Skeletal muscle tissue (tissue), 4 donors: ENCODE data around the gene IFT20. TPM values are rescaled to one million over a fixed set of nuclear protein-coding genes. Genes with fewer than 3 reads are reported as not detected.

ENCODE experiments used
- H3K27ac ChIP-seq: one replicate; pipeline ENCODE4 v1.7.0; 2013; ENCODE audit warnings: mild to moderate bottlenecking, low read depth, low read length, inconsistent platforms
- H3K27me3 ChIP-seq, 3 donors: one replicate each; pipeline ENCODE4 v1.7.0; 2013; ENCODE audit warnings: low read length in 3 of 3; ENCODE audit not compliant: control insufficient read depth in 3 of 3, insufficient read depth in 3 of 3
- H3K36me3 ChIP-seq, 3 donors: one replicate each; pipeline ENCODE4 v1.7.0; 2013; ENCODE audit warnings: low read length in 3 of 3; ENCODE audit not compliant: control insufficient read depth in 3 of 3, insufficient read depth in 3 of 3
- H3K4me1 ChIP-seq, 3 donors: one replicate each; pipeline ENCODE4 v1.7.0; 2013; ENCODE audit warnings: low read length in 3 of 3, mild to moderate bottlenecking in 3 of 3; ENCODE audit not compliant: control insufficient read depth in 3 of 3, insufficient read depth in 3 of 3
- H3K4me3 ChIP-seq, 3 donors: one replicate each; pipeline ENCODE4 v1.7.0; 2013; ENCODE audit warnings: low read length in 3 of 3
- H3K9ac ChIP-seq, 3 donors: one replicate each; pipeline ENCODE4 v1.7.0; 2013; ENCODE audit warnings: low read length in 3 of 3, mild to moderate bottlenecking in 3 of 3, moderate library complexity in 2 of 3, low read depth in 1 of 3
- H3K9me3 ChIP-seq, 3 donors: one replicate each; pipeline ENCODE4 v1.7.0; 2013; ENCODE audit warnings: low read length in 3 of 3; ENCODE audit not compliant: control insufficient read depth in 3 of 3
- total RNA-seq: library from RNA; depleted of rRNA; stranded (reverse); fragments of >200 nt; gene quantifications from one replicate; pipeline ENCODE4 v1.2.3, GENCODE V29; 2014
- donor health status: Osteomylitis.

Gene IFT20
- total RNA-seq, 1 donor from 2014 or later = 19.8 TPM

DNA sequence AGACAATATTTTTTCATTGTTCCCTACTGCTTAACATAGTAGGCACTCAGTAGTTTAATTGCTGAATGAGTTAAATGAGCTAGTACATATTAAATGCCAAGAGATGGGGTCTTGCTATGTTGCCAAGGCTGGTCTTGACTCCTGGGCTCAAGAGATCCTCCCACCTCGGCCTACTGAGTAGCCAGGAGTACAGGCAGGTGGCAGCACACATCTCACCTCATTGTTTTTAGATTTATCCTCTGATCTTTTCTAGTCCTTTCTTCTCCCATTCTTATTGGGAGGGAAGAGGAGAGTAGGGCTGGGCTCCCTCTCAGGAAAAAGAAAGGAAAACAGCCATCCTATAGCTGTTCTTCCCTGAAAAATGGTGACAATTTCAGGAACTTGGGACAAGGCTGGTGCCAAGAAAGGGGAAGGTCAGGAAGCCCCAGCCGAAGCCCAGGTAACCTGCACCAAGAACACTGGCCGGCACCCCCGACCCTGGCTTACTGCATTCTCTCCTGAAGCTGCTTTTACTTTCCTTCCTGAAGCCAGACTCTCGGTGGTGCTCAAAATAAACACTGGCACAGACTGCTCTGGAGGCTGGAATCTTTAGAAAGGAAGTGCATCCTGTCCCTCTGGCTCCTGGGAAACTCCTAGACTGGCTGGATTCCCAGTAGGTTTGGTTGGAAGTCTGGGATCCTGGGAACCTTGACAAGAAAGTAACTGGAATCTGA, 2.9 kb upstream of the IFT20 start:
- H3K9ac ChIP-seq = peak overlapping the region in 2 of 3 donors; percentile 12 to 41
- no peaks in the 10 kb centered on the region for H3K9me3 ChIP-seq
- H3K4me1 ChIP-seq = peaks cover 37 to 46% (median 39%) of the 10 kb centered on the region in 3 donors
- peaks cover 33 to 36% (median 34%) of the 10 kb centered on the region in 3 donors for H3K36me3 ChIP-seq
- H3K27ac ChIP-seq = peak overlapping the region; percentile 95
- no peaks in the 10 kb centered on the region for H3K27me3 ChIP-seq
- H3K4me3 ChIP-seq = peak overlapping the region in 1 of 3 donors; percentile 14

GRCh38 chr17:28335959-28336871, 943 bp upstream of the IFT20 start:
- Histone ChIP-seq H3K4me3 (peak overlapping the region; percentile 90 to 94 (median 92)), H3K36me3 (peaks cover 25 to 27% (median 26%) of the 10 kb centered on the region in 3 donors), H3K9ac (peak overlapping the region; percentile 90 to 94 (median 90)), H3K4me1 (peaks cover 39 to 46% (median 40%) of the 10 kb centered on the region in 3 donors), H3K9me3 (no peaks in the 10 kb centered on the region), H3K27me3 (no peaks in the 10 kb centered on the region), H3K27ac (peak overlapping the region; percentile 95)

GRCh38 chr17:28334666-28335200, 539 bp downstream of the IFT20 start:
- Histone ChIP-seq H3K9me3 (no peaks in the 10 kb centered on the region), H3K27me3 (no peaks in the 10 kb centered on the region), H3K36me3 (peaks cover 21 to 22% (median 21%) of the 10 kb centered on the region in 3 donors), H3K9ac (peak overlapping the region; percentile 89 to 91 (median 90)), H3K4me1 (peaks cover 39 to 46% (median 40%) of the 10 kb centered on the region in 3 donors), H3K27ac (peak overlapping the region; percentile 95), H3K4me3 (peak overlapping the region; percentile 90 to 96 (median 94))

DNA sequence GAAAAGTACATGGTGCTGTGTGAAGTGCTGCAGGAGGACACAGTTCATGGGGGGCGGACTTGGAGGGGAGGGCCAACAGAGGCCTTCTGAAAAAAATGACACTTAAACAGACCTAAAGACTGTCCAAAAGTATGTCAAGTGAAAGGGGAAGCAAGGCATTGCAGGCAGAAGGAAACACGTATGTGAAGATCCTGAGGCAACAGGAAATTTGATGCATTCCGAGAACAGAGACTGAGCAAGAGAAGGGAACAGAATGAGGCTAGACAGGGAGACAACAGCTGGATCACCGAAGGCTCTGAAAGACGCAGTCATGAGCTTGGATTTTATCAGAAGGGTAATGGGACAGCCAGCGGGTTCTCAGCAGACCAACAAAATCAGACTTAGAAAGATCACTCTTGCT, 1.1 kb downstream of the IFT20 start:
- Histone ChIP-seq H3K27me3 (no peaks in the 10 kb centered on the region), H3K9ac (peak overlapping the region; percentile 89 to 91 (median 90)), H3K36me3 (peaks cover 19 to 23% (median 22%) of the 10 kb centered on the region in 3 donors), H3K4me1 (peaks cover 39 to 40% (median 40%) of the 10 kb centered on the region in 3 donors), H3K4me3 (peak overlapping the region; percentile 90 to 96 (median 94)), H3K9me3 (no peaks in the 10 kb centered on the region), H3K27ac (peak overlapping the region; percentile 95)

DNA sequence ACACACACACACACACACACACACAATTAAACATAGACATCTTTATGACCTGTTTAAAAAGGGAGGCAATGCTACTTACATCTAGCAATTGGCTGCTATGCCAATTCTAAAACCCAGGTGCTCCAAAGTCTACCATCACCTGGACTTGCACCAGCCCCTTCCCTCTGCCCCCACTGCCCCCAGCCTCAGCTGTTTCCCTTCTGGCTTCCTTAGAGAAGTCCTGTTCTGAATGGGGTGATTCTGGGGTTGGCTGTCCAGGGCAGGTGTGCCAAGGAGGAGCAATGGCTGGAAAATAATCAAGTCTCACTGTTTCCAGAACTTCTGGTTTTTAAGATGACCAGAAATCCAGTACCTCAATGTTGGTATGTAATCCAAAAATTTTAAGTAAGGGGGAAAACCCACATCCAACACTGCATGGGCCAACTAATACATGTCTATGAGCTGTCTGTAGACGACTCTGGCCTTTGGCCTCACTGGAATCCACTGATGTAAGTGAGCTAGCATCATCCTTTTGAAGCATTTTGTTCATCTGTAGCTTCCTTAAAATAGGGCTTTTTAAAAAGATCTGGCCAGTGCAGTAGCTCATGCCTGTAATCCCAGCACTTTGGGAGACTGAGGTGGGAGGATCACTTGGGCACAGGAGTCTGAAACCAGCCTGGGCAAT, 2.1 kb downstream of the IFT20 start:
- Histone ChIP-seq H3K9ac (peak overlapping the region in 2 of 3 donors; percentile 12 to 16), H3K27ac (no peak overlapping the region), H3K4me1 (peaks cover 37 to 40% (median 38%) of the 10 kb centered on the region in 3 donors), H3K27me3 (no peaks in the 10 kb centered on the region), H3K9me3 (no peaks in the 10 kb centered on the region), H3K4me3 (no peak overlapping the region), H3K36me3 (peaks cover 28 to 32% (median 28%) of the 10 kb centered on the region in 3 donors)

DNA sequence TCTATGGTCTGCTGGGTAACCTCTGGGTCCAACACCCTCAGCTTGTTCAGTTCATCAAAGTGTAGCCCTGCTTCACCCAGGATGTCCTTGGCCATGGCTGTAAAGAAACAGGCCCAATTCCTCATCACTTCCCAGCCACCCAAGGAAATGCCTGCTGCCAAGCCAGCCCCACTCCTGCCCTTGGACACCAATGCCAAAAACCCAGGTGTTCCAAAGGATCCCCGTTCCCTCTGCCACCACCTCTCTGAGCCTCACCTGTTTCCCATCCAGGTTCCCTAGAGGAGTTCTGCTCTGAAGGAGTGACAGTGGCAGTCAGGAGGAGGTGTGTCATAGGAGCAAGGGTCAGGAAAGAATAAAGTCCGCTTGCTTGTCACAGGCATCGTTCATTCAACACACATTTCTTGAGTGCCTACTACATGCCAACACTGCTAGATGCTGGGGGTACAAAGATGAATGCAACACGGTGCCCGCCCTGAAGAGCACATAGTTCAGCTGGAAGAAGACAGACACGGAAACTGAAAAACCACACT, 3.3 kb downstream of the IFT20 start:
- H3K4me3 ChIP-seq = no peak overlapping the region

DNA sequence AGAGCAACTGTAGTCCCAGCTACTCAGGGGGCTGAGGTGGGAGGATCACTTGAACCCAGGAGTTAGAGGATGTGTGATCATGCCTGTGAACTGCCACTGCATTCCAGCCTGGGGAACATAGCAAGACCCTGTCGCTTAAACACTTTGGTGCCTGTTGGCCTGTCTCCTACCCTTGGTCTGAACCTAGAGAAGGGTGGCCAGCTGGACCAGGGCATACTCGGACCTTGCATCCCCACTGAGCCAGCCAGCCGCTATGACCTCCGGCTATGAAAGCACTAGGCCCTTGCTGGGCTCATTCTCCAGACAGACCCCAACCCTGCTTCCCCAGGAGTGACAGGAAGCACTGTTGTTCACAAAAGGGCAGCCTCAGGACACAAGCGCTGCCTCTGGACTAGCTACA, 4.6 kb downstream of the IFT20 start:
- Histone ChIP-seq H3K36me3 (peaks cover 30 to 44% (median 34%) of the 10 kb centered on the region in 3 donors), H3K27me3 (no peaks in the 10 kb centered on the region), H3K27ac (no peak overlapping the region), H3K9ac (no peak overlapping the region), H3K4me1 (peaks cover 16 to 20% (median 18%) of the 10 kb centered on the region in 3 donors), H3K4me3 (no peak overlapping the region), H3K9me3 (no peaks in the 10 kb centered on the region)

More for the DNA sequence above, 3.3 kb downstream of the IFT20 start:
- Histone ChIP-seq H3K4me1 (peaks cover 27 to 31% (median 30%) of the 10 kb centered on the region in 3 donors), H3K27ac (no peak overlapping the region), H3K27me3 (no peaks in the 10 kb centered on the region), H3K36me3 (peaks cover 30 to 43% (median 34%) of the 10 kb centered on the region in 3 donors), H3K9ac (peak overlapping the region in 2 of 3 donors; percentile 2 to 4), H3K9me3 (no peaks in the 10 kb centered on the region)

- no peak overlapping the region for H3K27ac ChIP-seq
- peaks cover 30 to 44% (median 34%) of the 10 kb centered on the region in 3 donors for H3K36me3 ChIP-seq
- no peaks in the 10 kb centered on the region for H3K9me3 ChIP-seq
- no peak overlapping the region for H3K9ac ChIP-seq
- H3K4me3 ChIP-seq = no peak overlapping the region
- no peaks in the 10 kb centered on the region for H3K27me3 ChIP-seq
- peaks cover under 1 to 4% (median 4%) of the 10 kb centered on the region in 3 donors for H3K4me1 ChIP-seq
These were observed 6.9 kb downstream of the IFT20 start for GRCh38 chr17:28328325-28328724.

GRCh38 chr17:28327709-28328108, 7.6 kb downstream of the IFT20 start:
- Histone ChIP-seq H3K4me3 (no peak overlapping the region), H3K27me3 (no peaks in the 10 kb centered on the region), H3K27ac (no peak overlapping the region), H3K4me1 (no peaks in the 10 kb centered on the region), H3K9me3 (no peaks in the 10 kb centered on the region), H3K36me3 (peaks cover 30 to 44% (median 34%) of the 10 kb centered on the region in 3 donors), H3K9ac (no peak overlapping the region)
